Activated CD8-positive, alpha-beta memory T cell treated with anti-CD3 and anti-CD28 coated beads for 1 hour (primary cell): ENCODE measurements around the gene TOP2A.
"Not testable (repeated sequence)": the region's sequence is repeated elsewhere in the genome, so short reads cannot be mapped to it uniquely, and the experiment has no call there.

Experiments used
- DNase-seq, 2 donors: peaks; one replicate each; pipeline ENCODE4 v3.0.0-alpha.2; 2020; ENCODE audit warnings: low read depth in 1 of 2; ENCODE audit errors: extremely low read depth in 1 of 2

Gene TOP2A

GRCh38 chr17:40377832-40378231, 39.9 kb downstream of the TOP2A start:
- DNase-seq, result no peak

GRCh38 chr17:40376541-40376940, 41.2 kb downstream of the TOP2A start:
- not testable (repeated sequence) for DNase-seq

GRCh38 chr17:40375786-40376185, 41.9 kb downstream of the TOP2A start:
- DNase-seq, result not testable (repeated sequence)

- no peak for DNase-seq
These were observed 42.7 kb downstream of the TOP2A start for GRCh38 chr17:40374821-40375498.

- DNase-seq, result no peak
These were observed 43.7 kb downstream of the TOP2A start for GRCh38 chr17:40373999-40374398.

GRCh38 chr17:40373324-40373723, 44.4 kb downstream of the TOP2A start:
- DNase-seq, result no peak

GRCh38 chr17:40372644-40373043, 45.1 kb downstream of the TOP2A start:
- not testable (repeated sequence) for DNase-seq

- DNase-seq, result no peak
These were observed 45.7 kb downstream of the TOP2A start for GRCh38 chr17:40372031-40372430.

GRCh38 chr17:40371261-40371929, 46.3 kb downstream of the TOP2A start:
- no peak for DNase-seq

GRCh38 chr17:40369923-40370322, 47.8 kb downstream of the TOP2A start:
- DNase-seq, result no peak

GRCh38 chr17:40367728-40368127, 50.0 kb downstream of the TOP2A start:
- DNase-seq, result not testable (repeated sequence)

- DNase-seq, result no peak
These were observed 50.7 kb downstream of the TOP2A start for GRCh38 chr17:40366861-40367518.

- no peak for DNase-seq
These were observed 51.4 kb downstream of the TOP2A start for GRCh38 chr17:40366076-40366860.

- no peak for DNase-seq
These were observed 52.8 kb downstream of the TOP2A start for GRCh38 chr17:40364906-40365305.

GRCh38 chr17:40364121-40364861, 53.4 kb downstream of the TOP2A start, which contains the start of gene GJD3:
Gene GJD3 (minus strand): TSS chr17:40364737. CDS start chr17:40363815, 922 bp downstream.
- no peak for DNase-seq

GRCh38 chr17:40363111-40363827, 54.4 kb downstream of the TOP2A start:
- DNase-seq, result no peak

GRCh38 chr17:40362696-40363110, 55.0 kb downstream of the TOP2A start:
- DNase-seq, result peak in 1 of 2 donors; percentile 57

GRCh38 chr17:40361925-40362695, 55.6 kb downstream of the TOP2A start:
- no peak for DNase-seq
